GM19023 (cell line): ENCODE results near the gene LRRC70.

Experiments
- ATAC-seq: cut with Tn5 transposase; IDR thresholded peaks from one replicate; pipeline ENCODE4 v1.9.1; 2021; ENCODE audit warnings: mild to moderate bottlenecking, moderate library complexity; ENCODE audit not compliant: unreplicated experiment

Gene LRRC70

GRCh38 chr5:62572918-62573514 lies 5.6 kb upstream of the LRRC70 start:
- no peak for ATAC-seq

- ATAC-seq: no peak
Measured at GRCh38 chr5:62574599-62574998, 4.0 kb upstream of the LRRC70 start.

GRCh38 chr5:62575066-62575465 lies 3.6 kb upstream of the LRRC70 start:
- no peak for ATAC-seq

GRCh38 chr5:62575489-62575888 lies 3.1 kb upstream of the LRRC70 start:
- ATAC-seq: no peak

DNA sequence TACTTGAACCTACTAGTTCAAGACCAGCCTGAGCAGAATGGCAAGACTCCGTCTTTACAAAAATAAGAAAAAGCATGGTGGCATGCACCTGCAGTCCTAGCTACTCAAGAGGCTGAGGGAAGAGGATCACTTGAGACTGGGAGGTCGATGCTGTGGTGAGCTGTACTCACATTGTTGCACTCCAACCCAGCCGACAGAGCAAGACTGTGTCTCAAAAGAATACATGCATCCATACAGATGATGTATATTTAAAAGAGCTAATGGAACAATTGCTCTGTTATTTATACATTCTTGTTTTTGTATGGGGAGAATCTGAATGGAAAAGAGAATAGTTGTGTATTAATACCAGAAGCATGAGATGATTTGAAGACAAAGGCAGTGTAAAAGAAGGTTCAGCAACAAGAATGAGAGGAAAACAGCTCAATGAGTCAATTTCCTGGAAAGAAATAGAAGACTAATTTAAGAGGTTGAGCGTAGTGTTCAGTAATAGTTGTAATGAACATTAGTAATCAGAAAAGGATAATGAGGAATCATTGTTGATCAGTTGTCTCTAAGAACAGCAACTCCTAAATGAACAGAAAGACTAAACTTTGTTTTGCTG lies 1.9 kb upstream of the LRRC70 start:
- ATAC-seq: no peak

DNA sequence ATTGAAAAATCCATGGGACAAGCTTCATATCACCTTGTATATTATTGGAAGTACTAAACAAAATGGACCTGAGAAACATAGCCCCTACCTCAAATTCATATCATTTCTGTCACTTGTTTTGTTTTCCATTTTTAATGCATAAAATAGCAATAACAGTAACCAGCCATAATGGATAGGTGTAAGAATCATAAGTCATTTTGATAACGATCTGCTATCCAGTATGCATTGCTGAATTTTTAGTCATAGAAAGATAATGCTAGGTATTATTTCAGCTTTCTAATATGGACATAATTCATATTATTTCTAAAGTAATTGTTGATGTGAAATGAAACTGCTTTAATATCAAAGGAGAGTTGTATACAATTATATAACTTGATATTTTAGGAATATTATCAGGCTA lies 1.1 kb upstream of the LRRC70 start:
- ATAC-seq: no peak

- no peak for ATAC-seq
Measured at GRCh38 chr5:62579761-62580160, 1.1 kb downstream of the LRRC70 start.

- ATAC-seq: no peak
Measured at GRCh38 chr5:62581836-62582597, 3.4 kb downstream of the LRRC70 start.

DNA sequence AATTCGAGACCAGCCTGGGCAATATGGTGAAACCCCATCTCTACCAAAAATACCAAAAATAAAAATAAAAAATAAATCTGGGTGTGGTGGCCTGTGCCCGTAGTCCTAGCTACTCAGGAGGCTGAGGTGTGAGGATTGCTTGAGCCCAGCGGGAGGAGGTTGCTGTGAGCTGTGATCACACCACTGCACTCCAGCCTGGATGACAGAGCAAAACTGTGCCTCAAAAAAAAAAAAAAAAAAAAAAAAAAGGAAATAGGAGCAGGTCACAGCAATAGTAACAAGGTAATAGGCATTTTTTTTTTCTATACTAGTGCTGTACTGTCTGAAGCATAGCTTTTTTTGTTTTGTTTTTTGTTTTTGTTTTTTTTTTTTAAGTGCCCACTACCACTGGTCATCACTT lies 5.8 kb downstream of the LRRC70 start:
- ATAC-seq: no peak

DNA sequence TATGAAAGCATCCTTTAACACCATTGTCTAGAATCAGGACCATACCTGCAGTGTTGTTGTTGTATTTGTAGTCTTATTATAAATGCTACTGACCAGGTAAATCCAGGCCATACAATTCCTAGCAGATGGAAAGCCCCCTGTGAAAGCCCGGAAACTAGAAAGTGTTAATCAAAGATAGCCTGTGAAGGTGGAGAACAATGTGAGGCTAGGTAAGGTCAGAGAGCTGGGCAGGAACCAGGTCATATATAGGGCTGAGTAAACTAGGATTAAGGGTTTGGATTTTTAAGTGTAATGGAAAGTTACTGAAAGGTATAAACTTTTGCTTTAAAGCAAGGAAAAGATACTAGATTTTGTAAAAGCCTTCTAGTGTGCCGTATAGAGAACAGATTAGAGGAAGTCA lies 6.7 kb downstream of the LRRC70 start:
- no peak for ATAC-seq

- no peak for ATAC-seq
Measured at GRCh38 chr5:62585751-62586150, 7.1 kb downstream of the LRRC70 start.

- ATAC-seq: peak; percentile 45
Measured at GRCh38 chr5:62587737-62588136, 9.1 kb downstream of the LRRC70 start.

DNA sequence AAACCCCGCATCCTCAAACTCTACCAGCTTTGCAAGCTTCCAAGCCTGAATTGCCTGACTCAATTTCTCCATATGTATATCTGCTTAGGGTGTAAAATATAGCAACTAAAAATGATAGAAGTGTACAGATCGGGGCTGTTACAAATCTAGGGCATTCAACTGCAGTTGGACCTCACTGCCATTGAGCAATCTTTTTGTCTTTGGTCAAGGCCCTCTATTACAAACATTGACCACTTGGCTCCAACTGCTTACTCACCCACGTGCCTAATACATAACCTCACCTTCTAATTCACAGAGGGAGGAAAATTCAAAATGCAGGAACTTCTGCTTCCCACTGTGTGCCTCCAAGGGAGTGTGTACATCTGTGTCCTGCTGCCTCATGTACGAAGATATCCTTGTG lies 10.0 kb downstream of the LRRC70 start:
- ATAC-seq: no peak

GRCh38 chr5:62589504-62589903 lies 10.9 kb downstream of the LRRC70 start:
- ATAC-seq: no peak

GRCh38 chr5:62590387-62590786 lies 11.8 kb downstream of the LRRC70 start:
- no peak for ATAC-seq

DNA sequence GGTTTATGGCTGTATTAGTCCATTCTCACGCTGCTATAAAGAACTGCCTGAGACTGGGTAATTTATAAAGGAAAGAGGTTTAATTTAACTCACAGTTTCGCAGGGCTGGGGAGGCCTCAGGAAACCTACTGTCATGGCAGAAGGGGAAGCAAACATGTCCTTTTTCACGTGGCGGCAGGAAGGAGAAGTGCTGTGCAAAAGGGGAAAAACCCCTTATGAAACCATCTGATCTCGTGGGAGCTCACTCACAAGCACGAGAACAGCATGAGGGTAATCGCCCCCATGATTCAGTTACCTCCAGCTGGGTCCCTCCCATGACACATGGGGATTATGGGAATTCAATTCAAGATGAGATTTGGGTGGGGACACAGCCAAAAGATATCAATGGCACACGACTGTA lies 13.9 kb downstream of the LRRC70 start:
- no peak for ATAC-seq

DNA sequence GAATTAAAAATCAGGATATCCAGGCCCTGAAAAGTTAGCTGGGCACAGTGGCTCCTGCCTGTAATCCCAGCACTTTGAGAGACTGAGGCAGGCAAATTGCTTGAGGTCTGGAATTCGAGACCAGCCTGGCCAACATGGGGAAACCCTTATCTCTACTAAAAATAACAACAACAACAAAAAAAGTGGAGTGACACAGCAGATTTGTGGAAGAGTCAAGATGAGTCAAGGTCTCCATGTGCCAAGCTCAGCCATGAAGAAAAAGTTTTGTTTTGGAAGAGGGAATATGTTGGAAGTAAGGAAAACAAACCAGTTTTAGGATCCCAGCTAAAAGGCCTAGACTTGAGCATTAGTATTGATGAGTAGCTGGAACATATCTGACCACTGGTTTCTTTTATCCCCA lies 14.7 kb downstream of the LRRC70 start:
- no peak for ATAC-seq

DNA sequence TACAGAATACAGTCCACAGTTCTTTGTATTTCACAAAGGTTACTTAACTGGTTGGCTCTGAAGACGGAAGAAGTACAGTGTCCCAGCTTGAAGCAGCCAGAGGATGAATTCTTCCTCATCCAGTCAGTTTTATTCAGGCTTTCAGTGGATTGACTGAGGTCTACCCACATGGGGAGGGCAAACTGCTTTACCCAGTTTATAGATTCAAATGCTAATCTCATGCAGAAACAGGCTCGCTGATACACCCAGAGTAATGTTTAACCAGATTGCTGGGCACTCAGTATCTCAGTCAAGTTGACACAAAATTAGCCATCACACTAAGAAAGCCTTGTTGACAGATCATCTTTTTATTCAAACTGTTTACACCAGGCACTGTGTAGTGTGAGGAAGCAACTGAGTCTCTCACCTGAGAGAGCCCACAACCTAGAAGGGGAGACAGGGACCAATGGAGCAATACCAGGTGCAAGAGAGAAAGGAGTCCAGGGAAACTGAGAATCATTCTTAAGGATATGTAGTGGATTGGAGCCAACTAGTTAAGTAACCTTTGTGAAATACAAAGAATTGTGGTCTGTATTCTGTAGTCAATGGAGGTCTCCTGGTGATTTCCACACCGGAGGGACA lies 15.9 kb downstream of the LRRC70 start:
- no peak for ATAC-seq

DNA sequence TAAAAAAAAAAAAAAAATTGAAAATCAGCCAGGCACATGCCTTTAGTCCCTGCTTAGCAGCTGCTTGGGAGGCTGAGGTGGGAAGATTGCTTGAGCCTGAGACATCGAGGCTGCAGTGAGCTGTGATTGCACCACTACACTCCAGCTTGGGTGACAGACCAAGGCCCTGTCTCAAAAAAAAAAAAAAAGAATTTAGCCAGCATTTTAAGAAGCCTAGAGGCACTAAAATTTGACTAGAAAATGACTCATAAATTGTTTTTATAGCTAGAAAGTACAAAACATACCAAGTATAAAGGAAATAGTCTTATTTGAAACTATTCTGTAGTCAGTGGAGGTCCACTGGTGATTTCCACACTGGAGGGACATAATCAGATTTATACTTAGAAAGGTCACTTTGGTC lies 17.5 kb downstream of the LRRC70 start:
- ATAC-seq: no peak

- no peak for ATAC-seq
Measured at GRCh38 chr5:62596691-62597090, 18.1 kb downstream of the LRRC70 start.

DNA sequence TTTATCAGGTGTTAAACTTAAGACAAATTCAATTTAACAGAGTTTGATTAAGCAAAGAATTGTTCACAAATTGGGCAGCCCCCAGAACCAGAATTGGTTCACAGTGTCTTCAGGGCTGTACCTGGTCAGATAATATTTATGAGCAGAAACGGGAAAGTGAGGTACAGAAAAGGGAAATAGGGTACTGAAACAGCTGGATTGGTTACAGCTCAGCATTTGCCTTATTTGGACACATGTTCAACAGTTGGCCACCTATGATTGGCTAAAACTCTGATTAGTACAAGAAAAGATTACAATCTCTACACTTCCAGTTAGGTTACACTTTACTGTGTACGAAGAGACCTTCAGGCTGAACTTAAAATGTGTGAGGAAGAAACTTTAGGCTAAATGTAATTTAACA lies 18.7 kb downstream of the LRRC70 start:
- no peak for ATAC-seq
